Stimulated activated CD4-positive, alpha-beta T cell treated with anti-CD3 and anti-CD28 coated beads, Interleukin-1b, Interleukin-23, amount 100 ng/mL, for 48 hours (primary cell): Measurements from ENCODE around the gene DNAL1.

Source experiments
- DNase-seq: peaks from one replicate; pipeline ENCODE4 v3.0.0-alpha.2; 2020

The DNAL1 gene

DNA sequence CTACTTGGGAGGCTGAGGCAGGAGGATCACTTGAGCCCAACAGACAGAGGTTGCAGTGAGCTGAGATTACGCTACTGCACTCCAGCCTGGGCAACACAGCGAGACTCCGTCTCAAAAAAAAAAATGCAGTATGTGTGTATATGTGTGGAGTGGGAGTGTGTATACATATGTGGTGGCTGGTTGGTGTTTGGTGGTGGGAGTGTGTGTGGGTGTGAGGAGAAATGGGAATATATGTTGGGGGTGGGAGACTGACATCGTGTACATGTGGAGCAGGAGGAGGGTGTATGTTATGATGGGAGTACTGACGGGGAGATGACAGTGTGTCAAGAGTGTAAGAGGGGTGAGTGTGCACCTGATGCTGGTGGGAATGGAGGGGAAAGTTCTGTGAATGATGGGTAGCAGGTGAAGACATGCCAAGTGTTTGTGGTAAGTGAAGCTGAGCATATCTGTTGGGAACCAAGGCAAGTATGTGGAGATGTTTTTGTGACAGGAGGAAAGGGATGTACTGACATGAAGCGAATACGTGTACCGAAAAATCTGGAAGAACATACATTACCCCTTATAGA lies 65.2 kb downstream of the DNAL1 start:
- no peak for DNase-seq

DNA sequence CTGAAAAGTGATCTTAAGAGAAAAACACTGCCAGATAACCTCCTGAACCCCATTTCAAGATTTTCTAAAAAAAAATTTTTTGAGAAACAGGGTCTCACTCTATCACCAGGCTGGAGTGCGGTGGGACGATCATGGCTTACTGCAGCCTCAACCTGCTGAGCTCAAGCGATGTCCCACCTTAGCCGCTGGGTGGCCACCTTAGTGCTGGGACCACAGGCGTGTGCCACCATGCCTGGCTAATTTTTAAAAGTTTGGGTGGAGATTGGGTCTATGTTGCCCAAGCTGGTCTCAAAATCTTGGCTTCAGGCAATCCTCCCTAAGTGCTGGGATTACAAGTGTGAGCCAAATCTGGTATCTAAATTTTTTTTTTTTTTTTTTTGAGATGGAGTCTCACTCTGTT lies 66.0 kb downstream of the DNAL1 start:
- no peak for DNase-seq

DNA sequence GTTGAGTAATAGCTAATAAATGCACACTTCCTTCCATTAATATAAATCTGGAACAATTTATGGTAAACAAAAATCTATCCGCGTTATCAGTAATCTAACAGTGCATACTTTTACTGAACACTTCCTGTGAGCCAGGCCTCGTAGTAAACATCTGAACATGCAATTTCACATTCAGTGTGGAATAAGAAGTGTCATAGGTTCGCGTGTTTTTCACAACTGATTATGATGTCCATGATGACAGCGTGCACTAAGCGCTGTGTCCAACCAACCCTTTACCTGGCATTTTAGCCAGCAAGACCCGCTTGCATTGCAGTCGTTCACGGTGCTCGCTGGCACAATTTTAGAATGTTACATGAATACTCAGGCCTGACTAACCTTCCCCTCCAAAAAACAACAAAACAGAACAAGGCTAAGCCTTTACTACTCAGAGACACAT lies 67.3 kb downstream of the DNAL1 start:
- DNase-seq, result no peak

DNA sequence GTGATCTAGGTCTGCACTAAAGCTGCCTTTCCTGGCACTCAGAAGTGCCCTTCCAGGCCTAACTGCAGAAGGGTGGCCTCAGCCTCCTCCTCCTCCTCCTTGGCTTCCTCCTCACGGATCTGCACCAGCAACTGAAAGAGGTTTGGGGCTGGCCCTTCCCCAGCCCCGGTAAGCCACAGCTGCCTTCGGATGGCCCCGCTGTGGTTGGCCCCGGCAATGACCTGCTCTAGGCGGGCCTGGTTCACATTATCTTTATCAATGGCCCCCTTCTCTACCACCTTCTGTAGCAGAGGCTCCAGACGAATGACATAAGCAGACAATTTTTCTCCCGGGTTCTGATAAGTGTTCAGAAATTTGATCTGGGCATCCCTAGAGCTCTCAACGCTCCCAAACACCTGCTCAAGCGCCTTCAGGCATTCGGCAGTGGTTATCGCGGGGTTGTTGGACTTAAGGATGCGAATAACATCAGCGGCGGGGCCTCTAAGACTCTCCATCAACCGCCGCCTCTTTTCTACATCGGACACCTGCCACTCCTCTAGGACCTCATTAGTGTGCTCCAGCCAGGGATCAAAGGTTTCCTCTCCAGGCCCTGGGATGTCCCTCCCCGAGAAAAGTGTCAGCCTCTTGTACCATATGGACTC lies 67.9 kb downstream of the DNAL1 start:
- peak; percentile 46 for DNase-seq

DNA sequence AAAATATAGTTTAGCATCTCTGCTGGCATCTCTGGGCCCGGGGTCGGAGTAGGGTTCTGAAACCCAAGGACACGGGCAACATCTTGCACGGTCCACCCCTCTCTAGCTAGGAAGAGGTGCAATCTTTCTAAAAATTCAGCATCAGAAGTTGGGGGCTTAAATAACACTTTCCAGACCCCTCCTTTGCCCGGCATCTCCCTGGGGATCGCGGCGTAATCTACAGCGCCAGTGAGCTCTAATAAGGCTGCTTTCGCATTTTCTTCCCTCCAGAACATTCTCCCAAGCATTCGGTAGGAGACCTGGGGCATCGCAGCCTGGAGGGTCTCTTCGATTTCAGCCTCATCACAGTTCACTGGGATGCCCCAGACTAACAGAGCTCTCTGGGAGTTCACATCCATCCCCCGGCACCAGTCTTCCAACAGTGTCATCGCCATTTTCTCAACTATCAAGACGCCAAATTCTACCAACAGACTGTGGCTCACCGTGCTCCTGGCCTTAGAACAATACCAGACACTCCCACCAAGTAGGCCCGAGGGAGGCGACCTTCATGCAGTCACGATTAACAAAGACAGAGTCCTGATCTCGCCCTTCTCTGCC lies 68.5 kb downstream of the DNAL1 start:
- no peak for DNase-seq

DNA sequence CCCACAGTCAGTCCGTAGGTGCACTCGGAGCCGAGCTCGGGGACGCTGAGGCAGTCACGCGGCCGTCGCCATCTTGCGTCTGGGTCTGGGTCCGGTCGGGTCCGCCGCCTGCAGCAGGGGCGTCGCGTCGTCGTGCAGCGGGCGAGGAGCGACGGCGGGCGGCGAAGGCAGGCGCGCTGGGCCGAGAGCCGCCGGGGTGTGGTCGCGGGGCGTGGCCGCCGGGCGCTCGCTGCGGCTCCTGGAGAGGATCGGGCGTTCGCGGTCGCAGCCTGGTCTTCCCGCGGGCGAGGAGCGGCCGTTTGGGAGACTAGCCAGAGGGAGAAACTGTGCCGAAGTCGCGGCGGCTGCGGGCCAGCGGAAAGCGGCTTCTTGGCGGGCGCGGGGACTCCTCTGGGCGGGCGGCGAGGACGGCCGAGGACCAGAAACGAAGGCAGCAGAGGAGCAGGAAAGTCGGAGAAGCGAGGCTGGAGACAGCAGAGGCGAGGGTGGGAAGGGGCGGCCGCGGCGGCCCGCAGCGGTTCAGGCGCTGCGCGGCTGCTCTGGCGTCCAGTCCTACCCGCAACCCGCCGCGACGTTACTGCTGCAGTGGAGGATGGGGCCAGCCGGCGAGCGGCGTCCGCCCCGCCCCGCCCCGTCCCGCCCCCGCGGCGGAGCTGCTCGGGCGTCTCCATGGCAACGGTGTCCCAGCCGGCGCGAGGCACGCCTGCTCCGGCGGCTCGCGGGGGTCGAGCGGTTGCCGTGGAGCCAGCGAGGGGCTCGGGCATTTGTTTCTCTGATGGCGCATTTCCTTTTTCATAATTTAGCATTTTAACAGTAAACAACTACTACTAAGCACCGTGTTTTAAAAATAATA lies 69.2 kb downstream of the DNAL1 start, which contains the start of gene PNMA1:
Gene PNMA1, minus strand, starts transcription at position 582 of the 853 bp plus-strand sequence. CDS start 745 bp downstream, outside the sequence.
- peak; percentile 85 for DNase-seq

DNA sequence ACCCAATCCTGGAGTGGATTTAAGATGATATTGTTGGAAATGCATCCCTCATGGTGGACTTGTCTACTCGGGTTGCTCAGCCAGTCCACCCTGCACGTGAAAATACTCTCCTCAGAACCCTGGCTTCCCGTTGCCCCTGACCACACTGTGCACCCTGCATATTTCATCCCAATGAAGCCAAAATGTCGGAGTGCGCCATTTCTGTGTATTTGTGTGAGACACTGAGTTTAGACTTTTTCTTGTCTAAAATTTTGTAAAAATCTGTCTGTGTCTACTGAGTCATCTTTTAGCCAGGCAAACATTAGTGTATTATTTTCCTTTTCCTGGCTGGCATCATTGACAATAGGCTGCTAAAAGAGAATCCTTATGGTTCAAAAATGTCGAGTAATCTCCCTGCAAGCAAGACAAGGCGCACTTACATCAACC lies 69.9 kb downstream of the DNAL1 start:
- DNase-seq, result no peak

DNA sequence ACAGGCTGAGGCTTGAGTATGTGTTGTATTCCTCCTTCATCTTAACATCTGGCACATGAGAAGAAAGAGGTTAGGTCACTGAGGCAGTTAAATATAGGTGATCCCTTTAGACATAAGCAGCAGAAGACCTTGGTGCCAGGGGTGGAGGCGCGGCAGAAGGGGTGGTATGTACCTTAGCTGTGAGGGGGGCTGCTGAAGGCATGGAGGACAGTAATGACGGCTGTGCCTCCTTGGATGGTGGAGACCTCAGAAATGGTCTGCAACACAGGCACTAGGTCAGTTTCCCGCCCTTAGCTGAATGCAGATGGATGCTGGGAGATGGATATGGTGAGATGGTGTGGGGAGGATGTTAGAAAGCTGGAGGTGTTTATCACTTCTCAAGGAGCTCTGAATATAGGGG lies 70.9 kb downstream of the DNAL1 start:
- DNase-seq, result no peak

DNA sequence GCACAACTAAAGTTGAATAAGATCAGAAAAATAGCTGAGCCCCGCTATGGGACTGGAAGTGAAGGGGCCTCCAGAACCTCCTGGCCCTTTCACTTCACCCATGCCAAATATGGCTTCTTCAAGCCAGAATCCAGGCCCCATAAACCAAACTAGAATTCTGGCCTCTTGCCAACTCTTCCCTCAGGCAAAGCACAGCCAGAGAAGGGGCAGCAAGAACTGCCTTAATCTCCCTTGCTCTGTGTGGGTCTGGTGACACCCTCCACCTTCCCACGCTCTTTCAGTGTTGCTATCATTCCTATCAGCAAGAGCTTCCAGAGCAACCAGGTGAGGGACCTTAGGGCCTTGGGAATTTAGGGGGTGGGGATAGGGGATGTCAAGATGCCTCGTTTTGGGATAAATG lies 72.5 kb downstream of the DNAL1 start:
- DNase-seq, result no peak

DNA sequence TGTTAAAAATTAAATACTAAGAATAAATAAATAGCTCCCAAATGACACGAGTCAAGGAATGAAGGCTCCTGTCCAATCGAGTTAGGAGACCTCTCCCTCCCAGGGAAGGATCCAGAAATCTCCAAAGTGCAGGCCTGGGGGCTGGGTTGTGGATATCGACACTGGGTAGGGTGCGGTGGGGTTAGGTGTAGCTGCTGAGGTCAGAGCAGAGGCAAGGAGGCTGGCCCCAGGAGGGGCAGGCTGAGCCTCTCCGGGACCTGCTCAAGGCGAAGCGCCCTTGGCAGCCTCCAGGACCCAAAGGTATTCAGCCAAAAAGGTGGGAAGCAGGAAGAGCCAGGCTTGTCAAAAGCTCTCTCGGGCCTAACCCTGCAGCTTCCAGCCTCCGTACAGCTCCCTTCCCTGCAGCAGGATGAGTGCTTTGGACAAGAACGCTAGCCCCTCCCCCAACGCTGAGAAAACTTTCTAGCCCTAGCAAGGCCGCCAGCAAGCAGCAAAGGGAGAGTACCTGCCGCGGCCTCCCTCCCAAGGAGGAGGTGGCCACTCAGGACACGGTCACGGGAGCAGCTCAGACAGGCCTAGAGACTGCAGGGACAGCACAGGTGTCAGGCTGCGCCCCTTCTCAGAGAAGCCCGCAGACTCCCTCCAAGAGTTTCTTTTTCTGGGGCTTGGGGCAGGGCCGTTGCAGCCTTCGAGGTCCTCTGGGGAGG lies 73.1 kb downstream of the DNAL1 start:
- no peak for DNase-seq

DNA sequence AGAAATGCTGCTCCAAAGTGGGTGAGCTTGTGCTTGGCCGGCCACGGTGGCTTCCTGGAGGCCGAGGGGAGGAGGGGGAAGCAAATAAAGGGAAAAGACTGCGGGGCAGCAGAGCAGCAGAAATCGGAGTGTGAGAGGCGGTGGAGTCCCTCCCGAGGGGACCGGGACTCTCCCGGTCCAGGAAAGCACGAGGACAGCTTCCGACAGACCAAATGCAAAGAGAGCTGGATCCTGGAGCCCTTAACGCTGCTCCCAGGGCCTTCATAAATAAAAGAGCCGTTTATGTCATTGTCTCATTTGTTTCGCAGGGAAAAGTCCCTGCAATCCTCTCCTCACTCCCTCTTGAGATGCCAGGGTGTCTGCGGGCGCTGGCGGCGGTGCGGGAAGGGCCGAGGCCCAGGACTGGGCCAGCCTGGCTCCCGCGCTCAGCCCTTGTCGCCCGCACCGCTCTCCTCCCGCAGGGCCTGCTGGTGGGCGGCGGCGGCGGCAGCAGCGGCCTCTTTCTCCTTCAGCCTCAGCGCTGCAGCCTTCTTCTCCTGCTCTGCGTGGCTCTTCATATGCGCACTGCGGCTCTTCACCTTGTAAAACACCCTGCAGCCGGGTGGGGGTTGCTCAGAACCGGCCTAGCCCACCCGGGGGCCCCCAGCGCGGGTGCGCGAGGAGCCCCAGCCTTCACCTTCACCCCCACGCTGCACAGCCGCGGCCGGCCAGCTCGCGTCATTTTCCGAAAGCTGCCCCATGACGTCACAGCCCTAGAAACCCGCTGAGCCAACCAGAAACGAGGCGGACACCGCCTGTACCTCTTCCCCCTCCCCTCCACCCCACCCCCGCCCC lies 73.8 kb downstream of the DNAL1 start:
- no peak for DNase-seq

DNA sequence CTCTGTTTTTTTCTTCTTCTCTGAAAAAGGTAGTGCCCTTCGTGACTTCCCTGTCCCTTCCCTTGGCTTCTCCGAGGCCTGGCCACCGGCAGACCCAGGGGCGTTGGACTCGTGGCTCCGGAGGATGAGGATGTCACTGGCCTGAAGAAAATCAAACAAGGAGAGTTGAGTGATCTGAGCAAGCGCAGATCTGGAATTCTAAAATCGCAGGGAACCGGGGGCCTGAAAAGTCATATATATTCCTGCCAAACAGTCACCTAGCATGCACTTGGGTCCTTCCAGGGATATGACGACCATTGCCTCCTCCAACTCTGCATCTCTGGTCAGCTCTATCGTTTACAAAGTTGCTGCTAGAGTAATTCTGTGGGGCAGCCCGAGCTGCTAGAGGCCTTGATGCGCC lies 74.6 kb downstream of the DNAL1 start:
- DNase-seq, result no peak

DNA sequence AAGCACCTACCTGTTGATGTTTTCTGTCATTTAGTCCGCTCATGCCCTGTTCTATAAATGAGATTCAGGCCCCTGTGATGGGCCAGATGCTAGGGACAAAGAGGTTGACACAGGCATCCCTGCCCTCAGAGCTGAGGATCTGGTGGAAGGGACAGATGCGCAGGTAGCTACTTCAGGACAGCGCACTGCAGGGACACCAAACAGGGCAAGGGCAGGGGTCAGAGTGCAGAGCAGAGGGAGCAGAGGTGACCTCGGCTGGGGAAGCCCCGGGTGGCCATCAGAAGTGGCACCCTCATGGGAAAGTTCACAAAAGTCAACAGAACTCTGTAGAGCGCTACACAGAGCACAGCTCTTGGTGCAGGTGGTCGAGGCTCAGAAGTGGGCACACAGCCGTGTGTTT lies 75.0 kb downstream of the DNAL1 start:
- DNase-seq, result no peak

DNA sequence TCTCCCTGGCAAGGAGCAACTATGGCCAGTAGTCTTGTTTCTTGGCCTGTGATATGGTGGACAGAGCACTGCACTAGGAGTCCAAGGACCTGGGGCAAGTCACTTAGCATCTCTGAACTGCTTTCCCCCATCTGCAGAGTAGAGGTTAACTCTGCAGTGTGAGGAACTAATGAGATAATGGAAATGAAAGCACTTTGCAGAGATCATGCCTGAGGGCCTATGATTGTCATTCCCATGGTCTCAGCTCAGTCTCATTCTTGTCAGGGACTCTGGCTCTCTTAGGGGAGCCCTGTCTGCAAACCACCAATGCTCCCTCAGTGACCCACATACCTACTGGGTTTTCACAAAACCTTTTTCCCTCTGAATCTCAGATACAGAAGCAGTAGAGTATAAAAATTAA lies 75.8 kb downstream of the DNAL1 start:
- no peak for DNase-seq

DNA sequence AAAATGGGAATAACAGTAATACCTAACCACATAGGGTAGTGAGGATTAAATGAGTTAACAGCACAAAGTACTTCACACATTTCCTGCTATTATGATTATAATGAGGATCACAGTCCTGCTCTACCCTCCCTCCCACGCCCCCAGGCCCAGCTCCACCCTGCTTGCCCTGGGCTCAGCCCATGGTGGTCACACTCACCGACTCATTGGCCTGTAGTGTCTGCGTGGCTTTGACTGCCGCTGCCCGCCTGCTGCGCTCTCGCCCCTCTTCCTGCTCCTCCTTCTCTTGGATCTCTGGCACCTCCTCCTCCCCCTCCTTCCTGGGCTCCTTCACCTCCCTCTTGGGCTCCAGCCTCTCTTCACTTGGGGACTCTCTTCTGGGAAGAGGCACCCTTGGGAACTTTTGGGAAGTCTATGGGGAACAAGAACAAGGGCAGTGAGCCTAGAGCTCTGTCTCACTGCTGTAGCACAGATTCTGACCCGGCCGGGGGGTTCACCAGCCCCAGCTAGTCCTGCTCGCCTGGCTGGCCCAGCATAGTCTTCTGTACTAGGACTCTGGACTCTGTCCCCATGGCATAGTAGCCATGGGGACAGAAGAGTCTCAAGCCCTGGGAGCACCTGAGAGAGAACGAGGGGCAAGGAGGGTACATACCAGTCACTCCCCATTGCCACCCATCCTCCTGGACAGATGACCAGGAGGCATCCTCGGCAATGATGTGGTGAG lies 76.5 kb downstream of the DNAL1 start:
- no peak for DNase-seq

DNA sequence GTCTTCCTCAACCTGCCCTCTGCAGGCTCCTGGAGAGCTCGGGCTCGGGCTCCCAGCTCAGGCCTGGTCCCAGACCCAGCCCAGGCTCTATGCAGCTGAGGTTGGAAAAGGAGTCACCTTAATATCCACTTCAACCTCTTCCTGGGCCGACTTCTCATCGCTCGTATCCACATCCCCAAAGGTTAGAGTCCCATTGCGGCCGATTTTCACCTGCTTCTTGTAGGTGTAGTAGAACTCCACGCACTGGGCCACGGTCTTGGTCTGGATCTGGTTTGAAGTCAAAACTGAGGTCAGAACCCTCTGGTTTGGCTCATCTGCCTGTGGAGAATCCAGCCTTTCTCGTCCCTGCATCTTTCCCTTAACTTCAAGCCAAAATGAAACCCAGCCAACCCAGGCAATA lies 77.8 kb downstream of the DNAL1 start:
- no peak for DNase-seq

DNA sequence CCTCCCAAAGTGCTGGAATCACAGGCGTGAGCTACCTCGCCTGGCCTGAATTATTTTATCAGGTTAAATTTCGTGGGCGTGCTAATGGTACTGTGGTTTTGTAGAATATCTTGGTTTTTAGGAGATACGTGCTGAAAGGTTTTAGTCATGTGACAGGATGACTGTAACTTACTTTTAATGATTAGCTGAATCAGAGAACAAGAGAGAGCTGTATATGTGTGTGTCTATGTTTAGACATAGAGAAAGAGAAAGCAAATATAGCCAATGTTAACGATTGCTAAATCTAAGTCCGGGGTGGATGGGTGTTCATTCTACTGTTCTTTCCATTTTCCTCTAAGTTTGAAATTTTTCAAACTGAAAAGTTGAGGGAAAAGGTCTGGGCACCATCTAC lies 78.6 kb downstream of the DNAL1 start:
- no peak for DNase-seq

DNA sequence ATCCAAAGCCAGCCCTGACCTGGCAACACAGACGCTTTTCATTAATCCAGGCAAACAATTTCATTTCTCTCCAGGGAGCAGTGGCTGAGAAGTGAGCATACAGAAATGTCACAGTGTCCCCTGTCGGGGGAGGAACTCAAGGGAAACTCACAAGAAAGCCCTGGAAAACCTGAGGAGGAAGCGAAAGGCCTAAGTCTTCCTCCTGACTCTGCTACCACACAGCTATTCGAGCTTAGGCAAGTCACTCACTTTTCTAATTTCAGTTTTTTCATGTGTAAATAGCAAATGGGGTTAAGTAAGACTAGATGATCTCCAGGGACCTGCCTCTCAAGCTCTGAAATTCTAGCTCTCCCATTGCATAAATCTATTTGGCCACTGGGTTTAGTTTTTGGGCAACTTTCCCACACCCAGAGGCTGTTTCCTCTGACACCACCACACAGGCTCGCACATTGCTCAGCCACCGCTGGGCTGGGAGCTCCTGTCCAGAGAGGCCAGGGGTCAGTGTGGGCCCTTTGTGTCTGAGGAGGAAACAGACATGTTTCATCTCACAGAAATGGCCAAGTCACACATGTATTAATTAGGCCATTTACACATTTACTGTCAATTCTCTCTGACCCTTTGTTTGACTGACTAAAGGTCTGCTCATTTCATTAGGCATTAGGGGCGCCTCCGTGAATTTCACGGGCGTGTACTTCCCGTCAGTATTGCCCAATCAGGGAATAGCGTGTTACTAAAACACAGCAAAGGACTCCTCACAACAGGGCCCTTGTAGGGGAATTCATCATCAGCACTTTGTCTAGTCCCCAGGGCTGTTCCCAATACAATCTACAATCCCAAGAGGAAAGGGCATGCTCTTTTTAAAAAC lies 79.2 kb downstream of the DNAL1 start:
- no peak for DNase-seq

DNA sequence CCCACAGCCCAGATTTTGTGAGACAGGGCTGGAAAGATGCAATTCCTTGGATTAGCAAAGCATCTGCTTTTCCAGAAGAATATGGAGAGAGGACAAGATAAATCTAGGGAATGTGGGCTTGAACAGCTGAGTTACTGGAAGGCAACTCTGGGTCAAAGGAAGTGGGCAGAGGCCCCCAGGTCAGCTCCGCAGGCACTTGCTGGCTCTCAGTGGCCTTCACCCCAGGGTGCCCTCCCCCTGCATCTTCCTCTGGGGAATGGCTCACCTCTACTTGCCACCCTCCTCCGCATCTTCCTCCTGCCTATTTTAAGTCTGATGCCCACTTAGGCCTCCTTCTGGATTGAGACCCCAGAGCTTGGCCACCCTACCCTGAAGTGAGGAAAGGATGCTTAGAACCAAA lies 79.9 kb downstream of the DNAL1 start:
- DNase-seq, result no peak
